HG02938 (cell line): ENCODE measurements around the gene PCDHGA9.
"Not testable (repeated sequence)": the region's sequence is repeated elsewhere in the genome, so short reads cannot be mapped to it uniquely, and the experiment has no call there.

ENCODE experiments used
- ATAC-seq: cut with Tn5 transposase; IDR thresholded peaks from one replicate; pipeline ENCODE4 v1.9.1; 2021; ENCODE audit warnings: mild to moderate bottlenecking, moderate library complexity; ENCODE audit not compliant: unreplicated experiment

The PCDHGA9 gene

GRCh38 chr5:141413540-141414069, 11.0 kb downstream of the PCDHGA9 start:
- ATAC-seq = no peak

GRCh38 chr5:141414548-141415274, 12.1 kb downstream of the PCDHGA9 start:
- not testable (repeated sequence) for ATAC-seq

GRCh38 chr5:141415275-141415618, 12.7 kb downstream of the PCDHGA9 start:
- ATAC-seq = not testable (repeated sequence)

GRCh38 chr5:141417494-141418172, 15.1 kb downstream of the PCDHGA9 start, which contains the start of gene PCDHGB7:
Gene PCDHGB7, plus strand, starts transcription at chr5:141417677. Its CDS starts 183 bp downstream, at chr5:141417860.
- peak; percentile 53 for ATAC-seq

- no peak for ATAC-seq
These were observed 16.7 kb downstream of the PCDHGA9 start for GRCh38 chr5:141419074-141419880.

GRCh38 chr5:141420855-141421488, 18.4 kb downstream of the PCDHGA9 start, which contains the start of gene PCDHGA11:
Gene PCDHGA11, plus strand, starts transcription at chr5:141421051. Its CDS starts 177 bp downstream, at chr5:141421228.
- ATAC-seq = peak; percentile 34

- ATAC-seq = no peak
These were observed 18.9 kb downstream of the PCDHGA9 start for GRCh38 chr5:141421489-141421855.

GRCh38 chr5:141422742-141423291, 20.2 kb downstream of the PCDHGA9 start:
- no peak for ATAC-seq

GRCh38 chr5:141427783-141428426, 25.3 kb downstream of the PCDHGA9 start:
- no peak for ATAC-seq

GRCh38 chr5:141430332-141431113, 27.9 kb downstream of the PCDHGA9 start, which contains the start of gene PCDHGA12:
Gene PCDHGA12, plus strand, starts transcription at chr5:141430507. Its CDS starts 253 bp downstream, at chr5:141430760.
- ATAC-seq = peak; percentile 89

- ATAC-seq = peak; percentile 51
These were observed 28.7 kb downstream of the PCDHGA9 start for GRCh38 chr5:141431286-141431685.

- not testable (repeated sequence) for ATAC-seq
These were observed 29.7 kb downstream of the PCDHGA9 start for GRCh38 chr5:141432308-141432707.

- ATAC-seq = not testable (repeated sequence)
These were observed 30.1 kb downstream of the PCDHGA9 start for GRCh38 chr5:141432726-141433125.

GRCh38 chr5:141434006-141434405, 31.4 kb downstream of the PCDHGA9 start:
- no peak for ATAC-seq

- no peak for ATAC-seq
These were observed 34.6 kb downstream of the PCDHGA9 start for GRCh38 chr5:141437221-141437620.

- no peak for ATAC-seq
These were observed 37.0 kb downstream of the PCDHGA9 start for GRCh38 chr5:141439411-141440141.

- no peak for ATAC-seq
These were observed 37.8 kb downstream of the PCDHGA9 start for GRCh38 chr5:141440341-141440740.

GRCh38 chr5:141441571-141442170, 39.1 kb downstream of the PCDHGA9 start:
- no peak for ATAC-seq
